SK-MEL-5 (cell line): ENCODE data around the gene RFC2. TPM values are rescaled to one million over a fixed set of nuclear protein-coding genes. Genes with fewer than 3 reads are reported as not detected.

Experiments used
- DNase-seq: peaks from one replicate; pipeline ENCODE4 v3.0.0-alpha.2; 2016; ENCODE audit warnings: low read depth, low spot score
- in situ Hi-C: cut with HindIII; loops from 2 replicates; pipeline ENCODE4 v1.10.0; 2016; ENCODE audit warnings: low sequenced_read_pairs, high pct_unique_total_duplicates, low pct_unique_long_range_greater_than_20kb
- total RNA-seq: library from RNA; depleted of rRNA; stranded (reverse); fragments of >200 nt; shearing (Covaris generic); gene quantifications from 2 replicates; pipeline ENCODE4 v1.2.3, GENCODE V29; 2014

The RFC2 gene
- total RNA-seq, 1 experiment from 2014 or later = 51.0 TPM

- in situ Hi-C loops = no loop called here
- DNase-seq = peak; percentile 38
Observed at GRCh38 chr7:74287303-74288033, 33.3 kb upstream of the RFC2 start.

- DNase-seq = no peak
- in situ Hi-C loops = no loop called here
Observed at GRCh38 chr7:74286131-74286530, 31.9 kb upstream of the RFC2 start.

- in situ Hi-C loops = no loop called here
- no peak for DNase-seq
Observed at GRCh38 chr7:74284781-74285259, 30.6 kb upstream of the RFC2 start.

- DNase-seq = no peak
- in situ Hi-C loops = no loop called here
Observed at GRCh38 chr7:74283858-74284447, 29.8 kb upstream of the RFC2 start.

- in situ Hi-C loops = no loop called here
- no peak for DNase-seq
Observed at GRCh38 chr7:74282748-74283459, 28.7 kb upstream of the RFC2 start.

GRCh38 chr7:74280985-74281384, 26.8 kb upstream of the RFC2 start:
- in situ Hi-C loops = no loop called here
- no peak for DNase-seq

- DNase-seq = no peak
- in situ Hi-C loops = no loop called here
Observed at GRCh38 chr7:74277636-74278035, 23.4 kb upstream of the RFC2 start.

- in situ Hi-C loops = no loop called here
- peak; percentile 75 for DNase-seq
Observed at GRCh38 chr7:74275401-74275881, 21.2 kb upstream of the RFC2 start.

GRCh38 chr7:74272305-74273038, 18.3 kb upstream of the RFC2 start:
- no peak for DNase-seq
- in situ Hi-C loops = no loop called here

- DNase-seq = no peak
- in situ Hi-C loops = no loop called here
Observed at GRCh38 chr7:74271742-74272141, 17.5 kb upstream of the RFC2 start.

GRCh38 chr7:74269757-74270277, 15.6 kb upstream of the RFC2 start:
- in situ Hi-C loops = no loop called here
- peak; percentile 75 for DNase-seq

GRCh38 chr7:74267756-74268565, 13.8 kb upstream of the RFC2 start:
- in situ Hi-C loops = no loop called here

GRCh38 chr7:74266191-74266963, 12.2 kb upstream of the RFC2 start:
- DNase-seq = no peak

More at GRCh38 chr7:74267756-74268565, 13.8 kb upstream of the RFC2 start:
- no peak for DNase-seq

GRCh38 chr7:74263399-74264120, 9.4 kb upstream of the RFC2 start:
- DNase-seq = no peak
- in situ Hi-C loops = no loop called here

More at GRCh38 chr7:74266191-74266963, 12.2 kb upstream of the RFC2 start:
- in situ Hi-C loops = no loop called here

- DNase-seq = no peak
- in situ Hi-C loops = no loop called here
Observed at GRCh38 chr7:74262639-74263398, 8.6 kb upstream of the RFC2 start.
